Esophagus squamous epithelium (tissue), 5 donors: ENCODE data around the gene GPNMB. TPM values are rescaled to one million over a fixed set of nuclear protein-coding genes. Genes with fewer than 3 reads are reported as not detected.
A peak's percentile ranks its signal among the peaks of the same experiment; 100 is the strongest.

Experiments
- DNase-seq: peaks from one replicate; lab custom pipeline; 2025; lab: John Stamatoyannopoulos, UW
- H3K27ac ChIP-seq, 4 donors: fragments of 200-600 bp; sonication (generic); one replicate each; pipeline ENCODE4 v1.5.1; 2016 to 2019; ENCODE audit warnings: mild to moderate bottlenecking in 1 of 4
- H3K27me3 ChIP-seq, 4 donors: fragments of 200-600 bp; sonication (generic); 1 replicate in 3 of 4; 2 replicates in 1 of 4; pipeline versions ENCODE4 v1.5.1 to v1.6.0; 2017 to 2021; ENCODE audit warnings: antibody characterized with exemption in 1 of 4
- H3K36me3 ChIP-seq, 3 donors: fragments of 200-600 bp; sonication (generic); one replicate each; pipeline ENCODE4 v1.5.1; 2016 to 2019
- H3K4me1 ChIP-seq, 3 donors: fragments of 200-600 bp; sonication (generic); one replicate each; pipeline ENCODE4 v1.5.1; 2017 to 2019
- H3K4me3 ChIP-seq, 4 donors: fragments of 200-600 bp; sonication (generic); 1 replicate in 3 of 4; 2 replicates in 1 of 4; pipeline ENCODE4 v1.5.1; 2016 to 2019; ENCODE audit warnings: mild to moderate bottlenecking in 2 of 4, moderate library complexity in 1 of 4
- H3K9me3 ChIP-seq, 3 donors: fragments of 200-600 bp; sonication (generic); one replicate each; pipeline ENCODE4 v1.5.1; 2016 to 2019
- CTCF ChIP-seq, 6 experiments: fragments of 450-650 bp in 4 of 6; fragments of 200-600 bp in 2 of 6; sonication (generic) in 2 of 6; IDR thresholded peaks; one replicate each; pipeline ENCODE4 v1.5.1; 2016 to 2019; ENCODE audit warnings: antibody characterized with exemption in 6 of 6, mild to moderate bottlenecking in 4 of 6, moderate library complexity in 4 of 6
- POLR2A ChIP-seq, 4 donors: fragments of 450-650 bp; IDR thresholded peaks; one replicate each; pipeline ENCODE4 v1.6.1; 2017; ENCODE audit warnings: antibody characterized with exemption in 4 of 4, mild to moderate bottlenecking in 4 of 4, moderate library complexity in 3 of 4
- WGBS, 2 donors: methylation state at CpG; one replicate each; pipeline ENCODE4 v1.1.5; 2018; 5-methylcytosine and 5-hydroxymethylcytosine counted together
- intact Hi-C: fragments of 100-400 bp; cut with DNase I; formaldehyde crosslinking; loops from one replicate; pipeline ENCODE4 v1.15.0; 2022
- total RNA-seq, 4 donors: library from RNA; depleted of rRNA; stranded (reverse); fragments of >200 nt; gene quantifications; one replicate each; pipeline ENCODE4 v1.1.0, GENCODE V29; 2016
- donor health status: DM: yes; HTN: yes; CAD: no.

The GPNMB gene
- total RNA-seq, 4 donors from 2014 or later = 34.5 to 187 (median 107) TPM

- no peak for TF ChIP-seq CTCF (IDR thresholded peaks at IDR 0.05)
- TF ChIP-seq POLR2A (IDR thresholded peaks at IDR 0.05) = no peak
- Histone ChIP-seq H3K4me1 (peaks cover 0 to 2% (median 0%) of the 10 kb centered on the region in 3 donors), H3K27me3 (peaks cover 0 to 4% (median 0%) of the 10 kb centered on the region in 4 donors), H3K36me3 (peaks cover 0 to 68% (median 11%) of the 10 kb centered on the region in 3 donors), H3K9me3 (no peaks in the 10 kb centered on the region), H3K4me3 (no peak overlapping the region), H3K27ac (no peak overlapping the region)
- DNase-seq = no peak
- intact Hi-C loops = loop anchor here (10.0 kb wide), 1 partner anchor 69 kb away; the partner anchor contains the start of gene NUP42
- WGBS, 2 donors = 87 to 91% methylated on average over 7 of the region's 7 CpGs
These were observed 7.6 kb downstream of the GPNMB start for GRCh38 chr7:23254051-23254681.

- DNase-seq = no peak
- Histone ChIP-seq H3K36me3 (peaks cover 0 to 89% (median 11%) of the 10 kb centered on the region in 3 donors), H3K27me3 (peaks cover 0 to 3% (median 0%) of the 10 kb centered on the region in 4 donors), H3K4me3 (no peak overlapping the region), H3K4me1 (no peaks in the 10 kb centered on the region), H3K9me3 (no peaks in the 10 kb centered on the region), H3K27ac (no peak overlapping the region)
- WGBS, 2 donors = 81 to 82% methylated on average over 7 of the region's 7 CpGs
- TF ChIP-seq CTCF (IDR thresholded peaks at IDR 0.05) (no peak), POLR2A (IDR thresholded peaks at IDR 0.05) (no peak)
- intact Hi-C loops = loop anchor here (10.0 kb wide), 1 partner anchor 72 kb away; the partner anchor contains the start of gene NUP42
These were observed 10.2 kb downstream of the GPNMB start for GRCh38 chr7:23256731-23257130.

GRCh38 chr7:23260371-23260770, 13.8 kb downstream of the GPNMB start:
- 84 to 86% methylated on average over 10 of the region's 10 CpGs for WGBS, 2 donors
- Histone ChIP-seq H3K36me3 (peaks cover 0 to 82% (median 6%) of the 10 kb centered on the region in 3 donors), H3K27me3 (no peaks in the 10 kb centered on the region), H3K9me3 (no peaks in the 10 kb centered on the region), H3K4me1 (no peaks in the 10 kb centered on the region), H3K4me3 (no peak overlapping the region), H3K27ac (no peak overlapping the region)
- intact Hi-C loops = no loop called here
- DNase-seq = no peak
- TF ChIP-seq CTCF (IDR thresholded peaks at IDR 0.05) = no peak
- no peak for TF ChIP-seq POLR2A (IDR thresholded peaks at IDR 0.05)

- WGBS, 2 donors = 11 to 14% methylated on average over 7 of the region's 7 CpGs
- no peak overlapping the region for H3K27ac ChIP-seq
- intact Hi-C loops = no loop called here
- DNase-seq = no peak
- peaks cover 0 to 81% (median 5%) of the 10 kb centered on the region in 3 donors for H3K36me3 ChIP-seq
- no peak overlapping the region for H3K4me3 ChIP-seq
- H3K4me1 ChIP-seq = no peaks in the 10 kb centered on the region
- no peaks in the 10 kb centered on the region for H3K9me3 ChIP-seq
- peak; percentile 32 to 74 (median 70) for TF ChIP-seq CTCF (IDR thresholded peaks at IDR 0.05)
- TF ChIP-seq POLR2A (IDR thresholded peaks at IDR 0.05) = no peak
- no peaks in the 10 kb centered on the region for H3K27me3 ChIP-seq
These were observed 15.4 kb downstream of the GPNMB start for GRCh38 chr7:23261843-23262452.

- DNase-seq = no peak
- Histone ChIP-seq H3K27ac (no peak overlapping the region), H3K4me3 (no peak overlapping the region), H3K27me3 (no peaks in the 10 kb centered on the region), H3K9me3 (no peaks in the 10 kb centered on the region), H3K4me1 (no peaks in the 10 kb centered on the region), H3K36me3 (peaks cover 0 to 80% (median 5%) of the 10 kb centered on the region in 3 donors)
- no peak for TF ChIP-seq CTCF (IDR thresholded peaks at IDR 0.05)
- no peak for TF ChIP-seq POLR2A (IDR thresholded peaks at IDR 0.05)
- intact Hi-C loops = no loop called here
- WGBS, 2 donors = 75 to 80% methylated on average over 7 of the region's 7 CpGs
These were observed 18.4 kb downstream of the GPNMB start for GRCh38 chr7:23264916-23265458.
